Gastrocnemius medialis (tissue), 4 donors: ENCODE data around the gene SLC30A2.

Source experiments
- POLR2A ChIP-seq, 2 donors: fragments of 450-650 bp; IDR thresholded peaks; one replicate each; pipeline ENCODE4 v1.6.1; 2017; ENCODE audit warnings: antibody characterized with exemption in 2 of 2, mild to moderate bottlenecking in 2 of 2, moderate library complexity in 2 of 2
- TF ChIP-seq, protein P1 (sequence below), 5 experiments: fragments of 450-650 bp in 3 of 5; fragments of 200-600 bp in 2 of 5; sonication (generic) in 2 of 5; IDR thresholded peaks in 4 of 5; conservative IDR thresholded peaks in 1 of 5; 1 replicate in 4 of 5; 2 replicates in 1 of 5; pipeline ENCODE4 v1.5.1; 2016 to 2019; ENCODE audit warnings: antibody characterized with exemption in 5 of 5, mild to moderate bottlenecking in 3 of 5, moderate library complexity in 3 of 5

DNA sequence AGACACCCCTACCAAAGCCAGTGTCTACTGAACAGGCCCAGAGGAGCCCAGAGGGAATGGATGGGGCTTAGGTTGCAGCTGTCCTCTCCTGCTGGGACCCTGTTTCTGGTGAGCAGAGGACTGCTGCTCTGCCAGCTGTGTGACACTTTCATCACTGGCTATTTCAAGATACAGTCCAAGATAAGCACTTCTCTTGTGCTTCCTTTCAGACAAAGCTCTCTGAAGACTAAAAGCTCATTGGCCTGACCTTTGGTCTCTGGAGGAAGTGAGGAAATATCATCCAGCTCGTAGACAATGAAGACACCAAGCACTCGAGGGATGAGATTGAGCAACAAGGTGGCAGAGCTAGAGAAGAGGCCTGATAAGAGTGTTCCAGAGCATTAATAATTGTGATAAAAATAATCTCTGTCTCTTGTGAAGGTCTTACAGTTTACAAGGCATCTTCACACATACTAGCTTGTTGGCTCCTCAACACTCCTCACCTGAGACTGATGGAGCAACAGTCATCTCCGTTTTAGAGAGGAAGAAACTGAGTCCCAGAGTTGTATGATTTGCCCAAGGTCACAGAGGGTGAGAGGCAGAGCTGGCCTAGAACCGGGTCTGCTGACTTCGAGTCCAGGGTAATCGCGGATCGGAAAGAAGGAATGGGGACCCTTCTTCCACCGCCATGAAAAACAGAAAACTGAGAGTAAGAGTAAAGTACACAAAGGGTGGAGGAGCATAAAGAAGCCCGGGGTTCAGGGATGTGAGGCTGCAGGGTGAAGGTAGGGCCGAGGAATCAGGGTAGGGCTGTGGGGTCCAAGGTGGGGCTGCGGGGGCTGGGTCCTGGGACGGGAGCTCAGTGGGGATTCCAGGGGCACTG lies 48.7 kb downstream of the SLC30A2 start:
- TF ChIP-seq, protein P1, sequence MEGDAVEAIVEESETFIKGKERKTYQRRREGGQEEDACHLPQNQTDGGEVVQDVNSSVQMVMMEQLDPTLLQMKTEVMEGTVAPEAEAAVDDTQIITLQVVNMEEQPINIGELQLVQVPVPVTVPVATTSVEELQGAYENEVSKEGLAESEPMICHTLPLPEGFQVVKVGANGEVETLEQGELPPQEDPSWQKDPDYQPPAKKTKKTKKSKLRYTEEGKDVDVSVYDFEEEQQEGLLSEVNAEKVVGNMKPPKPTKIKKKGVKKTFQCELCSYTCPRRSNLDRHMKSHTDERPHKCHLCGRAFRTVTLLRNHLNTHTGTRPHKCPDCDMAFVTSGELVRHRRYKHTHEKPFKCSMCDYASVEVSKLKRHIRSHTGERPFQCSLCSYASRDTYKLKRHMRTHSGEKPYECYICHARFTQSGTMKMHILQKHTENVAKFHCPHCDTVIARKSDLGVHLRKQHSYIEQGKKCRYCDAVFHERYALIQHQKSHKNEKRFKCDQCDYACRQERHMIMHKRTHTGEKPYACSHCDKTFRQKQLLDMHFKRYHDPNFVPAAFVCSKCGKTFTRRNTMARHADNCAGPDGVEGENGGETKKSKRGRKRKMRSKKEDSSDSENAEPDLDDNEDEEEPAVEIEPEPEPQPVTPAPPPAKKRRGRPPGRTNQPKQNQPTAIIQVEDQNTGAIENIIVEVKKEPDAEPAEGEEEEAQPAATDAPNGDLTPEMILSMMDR (IDR thresholded peaks at IDR 0.05 in 4 of 5, conservative IDR thresholded peaks at IDR 0.05 in 1 of 5): no peak
- TF ChIP-seq POLR2A (IDR thresholded peaks at IDR 0.05): no peak
